AG09309 (cell line): ENCODE data around the gene ADAM8.
"Not testable (repeated sequence)": the region's sequence is repeated elsewhere in the genome, so short reads cannot be mapped to it uniquely, and the experiment has no call there.

Experiments
- DNase-seq: peaks from one replicate; pipeline ENCODE4 v3.0.0-alpha.2; 2010; ENCODE audit warnings: low read depth
- H3K4me3 ChIP-seq: 2 replicates; pipeline ENCODE4 v1.5.1; 2011; ENCODE audit warnings: mild to moderate bottlenecking, low read depth, low read length, moderate library complexity; ENCODE audit not compliant: control insufficient read depth
- CTCF ChIP-seq: IDR thresholded peaks from 2 replicates; pipeline ENCODE4 v1.5.1; 2011; ENCODE audit warnings: mild to moderate bottlenecking, low read depth, low read length, inconsistent platforms; ENCODE audit not compliant: insufficient read depth, control insufficient read depth; ENCODE audit errors: missing control alignments

ADAM8 gene

GRCh38 chr10:133268532-133268931 is 8.1 kb downstream of the ADAM8 start:
- TF ChIP-seq CTCF: no peak
- no peak for DNase-seq
- no peak overlapping the region for H3K4me3 ChIP-seq

DNA sequence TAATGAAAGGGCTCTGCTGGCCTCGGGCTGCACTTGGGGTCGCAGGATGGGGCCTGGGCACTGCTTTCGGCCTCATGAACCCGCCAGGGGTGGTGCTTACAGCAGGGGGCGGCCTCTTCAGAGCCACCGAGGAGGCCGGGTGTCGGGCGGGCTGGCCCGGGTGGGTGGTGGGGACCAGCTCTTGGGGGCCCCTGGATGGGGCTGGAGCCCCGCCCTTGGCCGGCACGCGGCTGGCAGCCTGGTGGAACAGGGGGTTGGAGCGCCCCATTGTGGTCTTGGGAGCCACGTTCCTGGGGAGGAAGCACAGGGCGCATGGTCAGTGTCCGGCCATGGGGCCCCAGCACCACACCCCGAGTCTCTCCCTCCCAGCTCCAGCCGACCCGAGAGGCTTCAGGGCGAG is 8.8 kb downstream of the ADAM8 start:
- no peak for TF ChIP-seq CTCF
- no peak for DNase-seq
- H3K4me3 ChIP-seq: no peak overlapping the region

- no peak for TF ChIP-seq CTCF
- DNase-seq: no peak
- no peak overlapping the region for H3K4me3 ChIP-seq
Observed at GRCh38 chr10:133267293-133267692, 9.4 kb downstream of the ADAM8 start.

DNA sequence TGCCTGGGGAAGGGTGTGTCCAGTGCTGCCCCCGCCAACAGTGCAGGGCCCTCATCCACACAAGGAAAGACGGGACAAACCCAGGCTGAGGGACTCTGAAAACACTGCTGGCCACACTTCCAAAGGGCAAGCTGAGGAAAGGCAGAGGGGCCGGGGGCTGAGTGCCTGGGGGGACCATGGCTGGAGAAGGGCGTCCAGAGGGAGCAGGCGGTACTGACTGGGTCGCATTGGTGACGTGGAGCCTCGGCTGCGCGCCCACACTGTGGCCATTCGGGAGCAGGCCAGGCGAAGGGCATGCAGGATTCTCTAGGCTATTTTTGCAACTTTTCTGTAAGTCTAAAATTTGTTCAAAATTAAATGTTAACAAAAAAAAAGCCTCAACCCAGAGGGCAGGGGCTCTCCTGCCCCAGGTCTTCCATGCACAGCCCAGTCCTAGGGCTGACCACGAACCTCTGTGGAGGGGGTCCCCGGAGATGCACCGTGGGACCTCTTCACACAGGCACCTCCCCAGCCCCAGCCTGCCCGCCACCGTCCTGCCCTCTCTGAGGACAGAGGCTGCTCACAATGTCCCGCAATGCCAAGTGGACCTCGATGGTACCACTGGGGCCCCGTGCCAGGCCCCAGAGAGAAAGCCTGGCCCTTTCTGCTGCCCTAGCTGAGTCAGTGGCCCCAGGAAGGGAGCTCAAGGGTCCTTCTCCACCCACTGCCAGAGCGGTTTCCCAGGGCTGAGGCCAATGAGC is 10.4 kb downstream of the ADAM8 start:
- H3K4me3 ChIP-seq: no peak overlapping the region
- no peak for TF ChIP-seq CTCF

DNA sequence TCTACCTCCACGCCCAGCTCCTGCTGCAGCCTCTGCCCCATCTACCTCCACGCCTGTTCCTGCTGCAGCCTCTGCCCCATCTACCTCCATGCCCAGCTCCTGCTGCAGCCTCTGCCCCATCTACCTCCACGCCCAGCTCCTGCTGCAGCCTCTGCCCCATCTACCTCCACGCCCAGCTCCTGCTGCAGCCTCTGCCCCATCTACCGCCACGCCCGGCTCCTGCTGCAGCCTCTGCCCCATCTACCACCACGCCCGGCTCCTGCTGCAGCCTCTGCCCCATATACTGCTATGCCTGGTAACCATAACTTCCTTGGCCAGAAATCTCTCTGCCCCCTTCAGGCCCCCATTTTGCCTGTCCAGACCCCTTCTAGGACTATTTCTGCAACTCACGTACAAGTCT is 11.6 kb downstream of the ADAM8 start:
- DNase-seq, H3K4me3 ChIP-seq: not testable (repeated sequence)

More for the DNA sequence above, 10.4 kb downstream of the ADAM8 start:
- no peak for DNase-seq

DNA sequence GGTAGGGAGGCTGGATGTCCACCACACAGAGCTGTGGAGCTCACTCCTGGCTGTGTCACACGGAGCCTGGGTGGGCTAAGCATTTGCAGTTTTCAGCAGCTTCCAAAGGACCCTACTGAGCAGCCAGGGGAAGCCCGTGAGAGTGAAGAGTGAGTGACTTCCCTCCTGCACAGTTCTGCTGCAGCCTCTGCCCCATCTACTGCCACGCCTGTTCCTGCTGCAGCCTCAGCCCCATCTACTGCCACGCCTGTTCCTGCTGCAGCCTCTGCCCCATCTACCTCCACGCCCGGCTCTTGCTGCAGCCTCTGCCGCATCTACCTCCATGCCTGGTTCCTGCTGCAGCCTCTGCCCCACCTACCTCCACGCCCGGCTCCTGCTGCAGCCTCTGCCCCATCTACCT is 12.2 kb downstream of the ADAM8 start:
- no peak for TF ChIP-seq CTCF
- H3K4me3 ChIP-seq: no peak overlapping the region
- no peak for DNase-seq

DNA sequence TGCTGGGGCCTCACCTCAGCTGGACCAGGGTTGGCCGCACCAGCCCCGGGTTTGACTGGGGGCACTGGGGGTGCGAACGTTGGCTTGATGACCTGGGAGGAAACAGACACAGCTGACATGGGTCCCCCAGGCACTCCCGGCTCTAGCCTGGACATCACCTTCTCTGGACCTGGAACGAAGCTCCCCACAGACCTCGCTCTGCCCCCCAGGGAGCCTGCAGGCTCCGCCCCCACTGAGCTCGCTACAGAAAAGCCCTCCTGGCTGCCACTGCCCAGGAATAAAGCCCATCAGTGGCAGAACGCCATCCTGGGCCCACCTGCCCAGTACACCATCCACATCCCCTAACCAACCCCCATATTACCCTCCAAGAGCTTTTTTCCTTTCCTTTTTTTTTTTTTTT is 13.0 kb downstream of the ADAM8 start:
- no peak for TF ChIP-seq CTCF
- no peak overlapping the region for H3K4me3 ChIP-seq
- no peak for DNase-seq
